KOPT-K1 (cell line): Measurements from ENCODE around the gene STXBP2.

Experiments
- H3K27ac ChIP-seq: fragments of 200-600 bp; sonication (generic); 2 replicates; pipeline ENCODE4 v1.5.1; 2016; ENCODE audit warnings: antibody characterized with exemption, mild to moderate bottlenecking, low read depth, low read length; ENCODE audit not compliant: poor library complexity, severe bottlenecking
- H3K36me3 ChIP-seq: fragments of 200-600 bp; sonication (generic); 2 replicates; pipeline ENCODE4 v1.5.1; 2017; ENCODE audit warnings: antibody characterized with exemption, mild to moderate bottlenecking, low read length, moderate library complexity; ENCODE audit not compliant: insufficient read depth
- H3K9me3 ChIP-seq: fragments of 200-600 bp; sonication (generic); 2 replicates; pipeline ENCODE4 v1.5.1; 2017; ENCODE audit warnings: antibody characterized with exemption, low read length, mild to moderate bottlenecking; ENCODE audit not compliant: insufficient read depth, poor library complexity, severe bottlenecking

The STXBP2 gene

DNA sequence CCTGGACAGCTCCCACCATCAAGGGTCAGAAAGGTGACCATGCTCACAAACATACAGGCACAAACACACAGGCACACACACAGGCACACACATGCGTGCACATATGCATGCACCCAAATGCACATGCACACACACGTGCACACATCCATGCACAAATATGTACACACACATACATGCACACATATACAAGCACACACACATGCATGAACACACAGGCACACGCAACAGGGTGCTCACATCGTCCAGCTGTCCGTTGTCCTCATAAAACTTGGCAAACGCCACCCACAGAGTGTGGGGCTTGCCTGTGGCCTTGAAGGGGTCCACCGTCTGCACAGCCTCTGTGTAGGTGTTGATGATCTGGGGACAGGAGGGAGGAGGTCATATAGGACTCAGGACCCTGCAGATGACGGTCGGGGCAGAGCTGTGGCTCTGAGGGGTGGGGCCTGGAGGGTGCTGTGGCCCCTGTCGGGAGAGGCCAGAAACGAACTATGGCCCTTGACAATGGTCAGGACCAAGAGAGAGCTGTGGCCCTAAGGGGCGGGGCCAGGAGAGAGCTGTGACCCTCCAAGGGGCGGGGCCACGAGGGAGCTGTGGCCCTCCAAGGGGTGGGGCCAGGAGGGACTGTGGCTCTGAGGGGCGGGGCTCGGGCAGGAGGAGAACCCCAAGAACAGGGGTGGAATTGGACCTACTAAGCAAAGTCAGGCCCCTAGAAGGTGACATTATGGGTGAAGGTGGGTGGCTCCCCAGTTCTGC lies 13.8 kb upstream of the STXBP2 start:
- Histone ChIP-seq H3K27ac (no peak overlapping the region), H3K9me3 (no peaks in the 10 kb centered on the region), H3K36me3 (peaks cover 89% of the 10 kb centered on the region)

DNA sequence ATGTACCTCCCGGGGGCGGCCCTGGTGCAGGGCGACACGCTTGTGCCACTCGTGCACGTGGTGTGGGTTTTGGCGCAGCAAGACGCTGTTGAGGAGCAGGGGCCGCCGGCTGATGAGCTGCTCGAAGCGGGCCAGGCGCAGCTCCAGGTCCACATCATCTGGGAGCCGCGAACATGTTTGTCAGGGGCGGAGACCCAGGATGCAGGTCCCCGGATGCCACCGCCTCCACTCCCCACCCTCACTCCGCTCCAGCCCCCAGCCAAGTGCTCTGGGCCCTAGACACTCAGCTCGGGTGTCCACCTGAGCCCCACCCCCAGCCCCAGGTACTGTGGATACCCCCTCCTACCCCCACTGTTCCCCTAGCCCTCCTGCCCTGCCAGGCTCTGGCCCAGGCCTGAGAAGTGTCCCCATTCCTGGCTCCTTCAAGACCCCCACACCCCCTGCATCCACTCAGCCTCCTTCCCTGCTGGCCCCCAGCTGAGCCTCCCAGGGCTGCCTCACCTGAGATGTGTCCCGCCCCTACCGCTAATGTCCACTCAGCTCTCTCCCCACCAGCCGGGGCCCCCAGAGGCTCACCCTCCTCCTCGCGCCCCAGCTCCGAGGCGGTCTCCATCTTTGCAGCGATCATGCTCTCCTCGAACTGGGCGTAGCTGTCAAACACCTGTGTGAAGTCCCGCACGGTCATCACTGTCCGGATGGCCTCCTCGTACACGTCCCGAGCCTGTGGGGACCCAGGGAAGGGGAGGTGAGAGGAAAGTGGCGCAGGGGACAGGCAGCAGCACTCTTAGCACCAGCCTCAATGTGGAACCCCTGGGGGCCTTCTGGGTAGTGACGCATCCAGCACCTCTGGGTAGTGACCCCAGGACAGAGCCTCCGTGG lies 12.9 kb upstream of the STXBP2 start:
- Histone ChIP-seq H3K9me3 (no peaks in the 10 kb centered on the region), H3K36me3 (peaks cover 83% of the 10 kb centered on the region), H3K27ac (no peak overlapping the region)

DNA sequence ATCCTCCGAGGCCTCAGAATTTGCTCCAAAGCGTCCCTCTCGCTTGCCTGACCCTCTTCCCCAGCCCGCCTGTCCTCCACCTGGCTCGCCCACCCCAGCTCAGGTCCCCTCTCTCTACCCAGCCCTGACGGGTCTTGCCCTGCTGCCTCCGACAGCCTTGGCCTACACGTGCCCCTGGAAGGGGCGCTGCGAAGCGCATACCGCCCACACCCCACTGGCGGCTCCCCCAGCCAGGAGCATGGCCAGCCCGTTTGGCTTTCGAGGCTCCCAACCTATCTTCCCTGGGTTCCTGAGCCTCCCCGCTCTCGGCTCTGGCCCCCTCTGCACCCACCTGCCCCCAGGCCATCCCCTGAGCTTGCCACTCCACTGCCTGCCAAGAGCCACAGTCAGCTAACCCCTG lies 12.1 kb upstream of the STXBP2 start:
- no peak overlapping the region for H3K27ac ChIP-seq
- H3K36me3 ChIP-seq = peaks cover 76% of the 10 kb centered on the region
- no peaks in the 10 kb centered on the region for H3K9me3 ChIP-seq

DNA sequence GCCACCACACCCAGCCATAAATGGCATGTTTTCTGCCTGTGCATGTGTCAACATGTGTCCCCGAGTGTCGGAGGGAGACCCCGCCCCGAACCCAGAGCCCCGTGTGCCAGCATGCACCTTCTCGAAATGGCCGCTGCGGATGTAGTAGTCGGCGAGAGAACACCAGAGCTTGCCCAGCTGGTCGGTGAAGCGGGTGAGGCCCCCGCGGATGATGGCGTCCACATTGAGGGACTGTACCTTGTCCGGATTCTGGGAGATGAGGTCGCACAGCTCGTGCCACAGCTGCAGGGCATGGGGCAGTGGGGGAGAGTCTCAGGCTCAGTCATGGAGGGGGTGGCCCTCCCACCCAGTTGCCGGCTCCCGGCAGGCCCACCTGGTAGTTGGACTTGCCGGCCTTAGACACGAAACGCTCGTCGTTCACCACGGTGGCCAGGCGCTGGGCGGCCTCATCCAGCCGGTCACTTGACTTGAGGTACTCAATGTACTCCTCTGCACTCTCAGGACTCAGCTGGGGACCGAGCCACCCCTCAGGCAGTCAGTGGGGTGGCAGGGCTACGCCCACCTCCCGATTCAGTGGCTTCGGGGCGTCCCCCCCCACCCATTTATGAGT lies 11.0 kb upstream of the STXBP2 start:
- no peaks in the 10 kb centered on the region for H3K9me3 ChIP-seq
- peaks cover 66% of the 10 kb centered on the region for H3K36me3 ChIP-seq
- no peak overlapping the region for H3K27ac ChIP-seq

DNA sequence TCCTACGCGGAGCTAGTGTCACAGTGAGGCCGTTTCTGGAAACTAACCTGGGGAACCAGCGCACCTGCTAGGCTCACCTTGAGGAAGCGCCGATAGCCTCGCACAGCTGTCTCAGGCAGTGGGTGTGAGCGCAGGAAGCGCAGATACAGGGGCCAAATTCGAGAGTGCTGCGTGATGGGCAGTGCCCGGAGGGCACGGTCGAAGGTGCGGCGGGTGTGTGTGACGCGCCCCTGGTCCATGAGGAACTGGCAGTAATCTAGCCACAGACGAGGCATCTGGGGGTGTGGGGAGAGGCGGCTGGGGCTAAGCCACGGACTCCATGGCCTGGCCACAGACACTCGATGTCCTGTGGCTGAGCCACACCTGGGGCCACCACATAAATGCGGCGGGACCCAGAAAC lies 9.7 kb upstream of the STXBP2 start:
- H3K36me3 ChIP-seq = peaks cover 59% of the 10 kb centered on the region
- H3K9me3 ChIP-seq = no peaks in the 10 kb centered on the region
- H3K27ac ChIP-seq = no peak overlapping the region

DNA sequence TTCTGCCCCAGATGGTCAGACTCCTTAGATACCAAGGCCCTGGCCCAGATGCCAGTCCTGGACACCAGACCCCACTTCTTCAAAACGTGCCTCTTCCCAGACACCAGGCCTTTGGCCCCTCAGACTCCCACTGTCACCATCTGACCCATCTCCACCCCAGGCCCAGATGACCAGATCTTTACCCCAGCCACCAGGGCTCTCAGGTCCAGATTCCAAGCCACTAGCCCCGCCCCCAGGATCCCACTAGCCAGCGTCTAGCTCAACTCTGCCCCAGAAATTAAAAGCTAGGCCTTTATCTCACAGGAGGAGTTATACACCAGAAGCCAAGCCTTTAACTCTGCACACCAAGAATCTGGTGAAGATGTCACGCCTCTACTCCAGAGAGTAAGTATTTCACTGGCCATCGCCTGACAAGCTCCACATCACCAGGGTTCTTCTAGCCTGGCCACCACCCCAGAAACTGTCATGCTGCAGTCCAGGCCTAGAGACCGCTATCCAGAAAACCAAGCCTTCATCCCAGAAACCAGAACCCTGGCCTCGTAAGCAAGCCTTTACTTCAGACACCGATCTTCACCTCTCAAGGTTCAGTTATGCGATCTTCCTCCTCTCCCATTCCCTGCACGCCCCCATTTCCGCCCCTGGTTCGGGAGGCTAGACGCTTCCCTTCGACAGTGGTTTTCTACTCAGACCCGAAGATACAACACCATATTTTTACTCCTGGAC lies 8.2 kb upstream of the STXBP2 start:
- peak overlapping the region; percentile 66 for H3K27ac ChIP-seq
- no peaks in the 10 kb centered on the region for H3K9me3 ChIP-seq
- peaks cover 48% of the 10 kb centered on the region; the same call in 1 of the 2 replicates for H3K36me3 ChIP-seq

DNA sequence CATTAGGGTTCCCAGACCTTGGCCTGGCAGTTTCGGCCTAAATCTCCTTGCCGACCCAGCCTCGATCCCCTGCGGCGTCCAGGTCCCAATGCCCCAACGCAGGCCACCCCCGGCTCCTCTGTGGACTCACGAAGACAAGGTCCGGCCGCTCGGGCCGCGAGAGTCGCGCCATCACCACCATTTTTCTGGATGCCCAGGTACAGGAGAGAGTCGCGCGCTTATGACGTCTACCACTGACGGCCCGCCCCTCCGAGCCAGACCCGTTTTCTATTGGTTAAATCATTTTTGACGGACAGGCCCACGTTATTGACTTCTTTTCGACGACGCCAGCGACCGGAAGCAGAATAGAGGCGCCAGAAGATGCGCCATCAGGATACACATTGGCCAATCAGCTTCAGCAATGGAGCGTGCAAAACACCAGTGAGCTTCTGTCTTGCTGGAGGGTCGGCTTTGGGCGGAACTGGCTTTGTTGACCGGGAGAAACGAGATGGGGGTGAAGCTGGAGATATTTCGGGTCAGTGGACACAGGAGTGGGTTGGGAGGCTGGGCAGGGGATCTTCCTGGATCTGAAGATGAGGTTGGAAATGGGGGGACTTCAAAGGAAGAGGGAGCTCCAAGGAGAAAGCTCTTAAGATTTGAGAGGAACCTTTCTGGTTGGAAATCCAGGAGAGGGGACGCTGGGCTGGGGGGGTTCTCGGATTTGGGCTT lies 7.4 kb upstream of the STXBP2 start, which contains the start of the genes PET100 and XAB2:
Gene PET100, plus strand, starts transcription at position 447 of the 708 bp plus-strand sequence. Its CDS starts 41 bp downstream, at position 488.
Gene XAB2, minus strand, starts transcription at position 199 of the 708 bp plus-strand sequence. Its CDS starts 18 bp downstream, at position 181.
- Histone ChIP-seq H3K36me3 (peaks cover 41% of the 10 kb centered on the region; the same call in 1 of the 2 replicates), H3K27ac (peak within 1 kb of the TSS; percentile 66), H3K9me3 (no peaks in the 10 kb centered on the region)

DNA sequence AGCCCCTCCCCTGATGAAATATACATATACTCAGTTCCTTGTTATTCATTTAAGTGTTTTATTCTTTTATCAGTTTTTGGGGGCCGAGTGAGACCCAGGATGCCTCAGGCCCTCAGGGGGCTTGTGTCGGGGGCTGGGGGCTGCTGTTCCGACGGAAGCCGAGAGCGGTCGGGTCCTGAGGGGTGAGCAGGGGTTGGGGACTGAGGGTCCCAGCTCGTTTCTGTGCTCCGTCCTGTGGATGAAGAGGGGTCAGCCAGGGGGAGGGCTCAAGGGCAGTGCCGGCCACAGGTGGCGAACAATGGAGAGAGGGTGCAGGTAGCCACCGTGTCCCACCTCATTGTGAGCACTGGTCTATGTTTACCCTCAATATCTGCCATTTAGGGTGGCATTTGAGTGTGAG lies 5.3 kb upstream of the STXBP2 start:
- Histone ChIP-seq H3K36me3 (peaks cover 21% of the 10 kb centered on the region; the same call in 1 of the 2 replicates), H3K27ac (no peak overlapping the region), H3K9me3 (no peaks in the 10 kb centered on the region)

DNA sequence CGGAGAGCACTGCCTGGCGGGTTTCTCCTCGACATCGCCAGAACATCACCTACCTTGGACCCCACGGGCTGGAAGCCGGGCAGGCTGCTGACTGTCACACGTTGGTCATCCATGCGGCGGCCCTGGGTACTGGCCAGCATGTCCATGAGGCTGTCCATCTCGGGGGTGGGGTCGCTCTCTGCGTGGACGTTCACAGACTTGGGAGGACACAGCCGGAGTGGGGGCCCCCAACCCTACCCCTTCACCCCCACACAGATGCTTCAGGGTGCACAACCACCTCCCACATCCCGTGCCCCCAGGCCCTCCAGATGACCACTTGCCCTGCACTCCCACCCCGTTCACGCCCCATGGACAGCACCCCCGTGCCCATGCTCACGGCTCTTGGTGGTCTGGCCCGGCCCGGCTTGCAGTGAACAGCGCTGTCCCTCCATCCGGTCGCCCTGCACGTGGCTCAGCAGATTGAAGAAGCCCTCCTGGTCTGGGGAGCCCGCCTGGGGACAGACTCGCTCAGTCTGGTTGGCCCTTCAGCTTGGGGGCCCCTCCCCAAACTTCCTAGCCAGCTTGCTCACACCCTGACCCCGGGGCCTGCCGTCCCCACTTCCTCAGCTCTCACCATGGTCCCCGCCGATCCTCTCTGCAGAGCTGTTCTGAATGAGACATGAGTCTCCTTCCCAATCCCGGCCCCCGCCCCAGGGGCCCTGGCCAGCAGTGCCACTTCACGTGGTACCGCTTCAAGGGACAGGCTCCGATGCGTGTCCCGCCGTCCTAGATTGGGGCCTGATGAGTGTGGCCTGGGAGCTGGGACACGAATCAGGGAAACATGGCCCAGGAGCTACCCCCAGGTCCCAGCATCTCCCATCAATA lies 4.3 kb upstream of the STXBP2 start:
- H3K36me3 ChIP-seq = peaks cover 11% of the 10 kb centered on the region; the same call in 1 of the 2 replicates
- no peaks in the 10 kb centered on the region for H3K9me3 ChIP-seq
- no peak overlapping the region for H3K27ac ChIP-seq

DNA sequence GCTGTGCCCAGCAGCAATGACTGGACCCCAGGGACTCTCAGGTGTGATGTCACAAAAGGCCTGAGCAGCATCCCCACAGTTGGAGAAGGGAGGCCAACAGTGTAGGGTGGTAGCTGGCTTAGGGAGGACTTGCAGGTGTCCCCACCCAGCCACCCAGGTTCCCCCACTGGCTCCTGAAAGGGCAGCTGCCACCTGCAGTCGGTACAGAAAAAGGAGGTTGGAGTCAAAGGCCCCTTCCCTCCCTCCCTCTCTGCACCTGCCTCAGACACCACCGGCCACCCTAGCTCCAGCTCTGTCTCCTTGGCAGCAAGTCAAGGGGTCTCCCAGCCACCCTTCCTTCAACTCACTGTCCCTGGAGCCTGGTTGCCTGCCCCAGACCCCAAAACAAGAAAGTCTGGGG lies 3.2 kb upstream of the STXBP2 start, which contains the start of gene PCP2:
Gene PCP2, minus strand, starts transcription at position 22 of the 400 bp plus-strand sequence. CDS start 262 bp downstream, outside the sequence.
- Histone ChIP-seq H3K9me3 (no peaks in the 10 kb centered on the region), H3K36me3 (peaks cover 10% of the 10 kb centered on the region; the same call in 1 of the 2 replicates), H3K27ac (no peak within 1 kb of the TSS)

DNA sequence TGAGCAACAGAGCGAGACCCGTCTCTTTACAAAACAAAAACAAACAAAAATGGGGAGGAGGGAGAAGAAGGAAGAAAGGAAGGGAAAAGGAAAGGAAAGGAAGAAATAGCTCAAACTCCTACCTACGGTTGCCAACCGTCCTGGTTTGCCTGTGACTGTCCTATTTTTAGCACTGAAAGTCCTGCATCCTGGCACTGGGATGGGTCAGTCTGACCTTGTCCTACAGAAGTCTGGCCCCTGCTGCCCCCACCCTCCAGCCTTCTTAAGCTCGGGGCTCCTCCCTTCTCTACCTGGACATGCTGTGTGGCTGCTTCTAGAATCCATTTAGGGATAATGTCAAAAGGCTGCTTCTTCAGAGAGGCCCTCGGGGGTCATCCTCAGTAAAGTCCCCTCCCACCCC lies 1.2 kb upstream of the STXBP2 start:
- Histone ChIP-seq H3K36me3 (peaks cover 19% of the 10 kb centered on the region; the same call in 1 of the 2 replicates), H3K9me3 (no peaks in the 10 kb centered on the region), H3K27ac (no peak overlapping the region)

DNA sequence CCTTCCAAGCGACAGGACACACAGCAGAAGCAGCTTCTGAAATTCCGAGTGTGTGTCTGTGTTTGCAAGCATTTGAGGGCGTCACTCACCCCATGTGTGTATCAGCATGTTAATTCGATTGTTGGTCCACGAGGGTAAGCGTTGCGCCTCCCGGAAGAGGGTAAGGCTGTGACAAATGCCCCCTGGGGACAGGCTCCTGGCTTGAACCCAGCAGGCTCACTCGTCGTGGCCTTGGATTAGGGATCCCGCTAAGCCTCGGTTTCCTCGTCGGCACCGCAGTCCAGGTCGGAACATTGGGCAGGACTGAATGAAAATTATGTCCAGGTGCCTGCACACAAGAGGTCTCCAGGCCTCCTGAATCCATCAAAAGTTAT lies 606 bp upstream of the STXBP2 start:
- Histone ChIP-seq H3K27ac (no peak overlapping the region), H3K36me3 (peaks cover 19% of the 10 kb centered on the region; the same call in 1 of the 2 replicates), H3K9me3 (no peaks in the 10 kb centered on the region)
